ENCODE measurements around the gene ELMO1.

ELMO1 gene

DNA sequence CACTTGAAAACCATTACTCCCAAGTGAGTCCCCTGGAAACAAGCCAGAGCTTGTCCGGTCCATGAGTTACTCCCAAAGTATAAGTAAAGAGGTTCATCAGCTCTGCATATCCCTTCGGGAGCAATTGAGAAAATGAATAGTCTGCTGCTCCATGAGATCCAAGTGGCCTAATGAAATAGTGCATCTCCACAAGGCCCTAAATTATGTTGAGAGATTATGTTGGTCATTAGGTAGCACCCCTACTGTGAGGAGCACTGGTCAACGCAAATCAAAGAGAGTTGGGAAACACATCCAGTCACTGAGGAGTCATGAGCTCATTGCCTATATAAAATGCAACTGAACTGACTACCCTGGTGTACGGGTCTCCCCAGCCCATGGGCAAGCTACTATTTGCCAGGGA is 518.9 kb downstream of the ELMO1 start:
- Histone ChIP-seq H2AFZ (ENCODE audit: low read depth, low read length) (no peak overlapping the region), H3K9me3 (ENCODE audit: insufficient read depth, low read length, severe bottlenecking) (no peaks in the 10 kb centered on the region), H3K9ac (ENCODE audit: low read depth, low read length) (no peak overlapping the region), H3K27me3 (ENCODE audit: insufficient read depth, low read length, poor library complexity) (no peaks in the 10 kb centered on the region), H3K4me2 (ENCODE audit: insufficient read depth, low read length) (no peak overlapping the region), H3K27ac (ENCODE audit: low read length) (no peak overlapping the region), H3K79me2 (ENCODE audit: insufficient read depth, low read length) (no peaks in the 10 kb centered on the region), H3K4me1 (ENCODE audit: insufficient read depth, low read length) (peaks cover 5% of the 10 kb centered on the region), H3K4me3 (ENCODE audit: low read depth in 1 of 2, low read length in 2 of 2) (no peak overlapping the region), H4K20me1 (ENCODE audit: insufficient read depth, low read length) (no peaks in the 10 kb centered on the region), H3K36me3 (ENCODE audit: insufficient read depth, low read length) (no peaks in the 10 kb centered on the region)
- TF ChIP-seq, protein P1, sequence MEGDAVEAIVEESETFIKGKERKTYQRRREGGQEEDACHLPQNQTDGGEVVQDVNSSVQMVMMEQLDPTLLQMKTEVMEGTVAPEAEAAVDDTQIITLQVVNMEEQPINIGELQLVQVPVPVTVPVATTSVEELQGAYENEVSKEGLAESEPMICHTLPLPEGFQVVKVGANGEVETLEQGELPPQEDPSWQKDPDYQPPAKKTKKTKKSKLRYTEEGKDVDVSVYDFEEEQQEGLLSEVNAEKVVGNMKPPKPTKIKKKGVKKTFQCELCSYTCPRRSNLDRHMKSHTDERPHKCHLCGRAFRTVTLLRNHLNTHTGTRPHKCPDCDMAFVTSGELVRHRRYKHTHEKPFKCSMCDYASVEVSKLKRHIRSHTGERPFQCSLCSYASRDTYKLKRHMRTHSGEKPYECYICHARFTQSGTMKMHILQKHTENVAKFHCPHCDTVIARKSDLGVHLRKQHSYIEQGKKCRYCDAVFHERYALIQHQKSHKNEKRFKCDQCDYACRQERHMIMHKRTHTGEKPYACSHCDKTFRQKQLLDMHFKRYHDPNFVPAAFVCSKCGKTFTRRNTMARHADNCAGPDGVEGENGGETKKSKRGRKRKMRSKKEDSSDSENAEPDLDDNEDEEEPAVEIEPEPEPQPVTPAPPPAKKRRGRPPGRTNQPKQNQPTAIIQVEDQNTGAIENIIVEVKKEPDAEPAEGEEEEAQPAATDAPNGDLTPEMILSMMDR (IDR thresholded peaks at IDR 0.05; ENCODE audit: borderline replicate concordance, extremely low read depth, low read length, poor library complexity, severe bottlenecking): no peak
- TF ChIP-seq EZH2 (IDR thresholded peaks at IDR 0.05; ENCODE audit: borderline replicate concordance, low read depth, low read length, severe bottlenecking): no peak
- no peak for ATAC-seq (ENCODE audit: insufficient read depth, low read depth)
- no peak for DNase-seq

DNA sequence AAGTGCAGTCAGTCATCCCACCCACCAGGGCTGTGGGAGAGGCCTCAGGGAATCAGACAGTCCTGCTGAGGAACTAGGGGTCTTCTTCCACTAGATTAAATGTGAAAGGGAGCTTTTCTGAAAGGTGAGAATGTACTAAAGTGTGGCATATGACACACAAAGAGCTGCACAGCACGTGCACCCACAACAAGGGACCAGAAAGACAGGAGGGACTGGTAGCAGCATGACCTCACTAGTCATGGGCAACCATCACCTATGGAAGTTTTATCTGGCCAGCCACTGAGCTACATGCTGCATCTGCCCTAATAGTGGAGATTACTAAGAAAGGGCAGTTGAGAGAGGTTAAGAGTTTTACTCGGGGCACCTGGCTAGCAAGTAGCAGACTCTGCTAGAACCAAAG is 519.9 kb downstream of the ELMO1 start:
- Histone ChIP-seq H3K4me2 (ENCODE audit: insufficient read depth, low read length) (no peak overlapping the region), H3K4me1 (ENCODE audit: insufficient read depth, low read length) (no peaks in the 10 kb centered on the region), H3K4me3 (ENCODE audit: low read depth in 1 of 2, low read length in 2 of 2) (no peak overlapping the region), H4K20me1 (ENCODE audit: insufficient read depth, low read length) (no peaks in the 10 kb centered on the region), H3K27ac (ENCODE audit: low read length) (no peak overlapping the region), H3K79me2 (ENCODE audit: insufficient read depth, low read length) (no peaks in the 10 kb centered on the region), H3K9ac (ENCODE audit: low read depth, low read length) (no peak overlapping the region), H3K36me3 (ENCODE audit: insufficient read depth, low read length) (no peaks in the 10 kb centered on the region), H2AFZ (ENCODE audit: low read depth, low read length) (no peak overlapping the region), H3K9me3 (ENCODE audit: insufficient read depth, low read length, severe bottlenecking) (no peaks in the 10 kb centered on the region), H3K27me3 (ENCODE audit: insufficient read depth, low read length, poor library complexity) (no peaks in the 10 kb centered on the region)
- DNase-seq (no peak), ATAC-seq (ENCODE audit: insufficient read depth, low read depth) (no peak)
- TF ChIP-seq EZH2 (IDR thresholded peaks at IDR 0.05; ENCODE audit: borderline replicate concordance, low read depth, low read length, severe bottlenecking): no peak
- TF ChIP-seq, protein P1 (IDR thresholded peaks at IDR 0.05; ENCODE audit: borderline replicate concordance, extremely low read depth, low read length, poor library complexity, severe bottlenecking): no peak

DNA sequence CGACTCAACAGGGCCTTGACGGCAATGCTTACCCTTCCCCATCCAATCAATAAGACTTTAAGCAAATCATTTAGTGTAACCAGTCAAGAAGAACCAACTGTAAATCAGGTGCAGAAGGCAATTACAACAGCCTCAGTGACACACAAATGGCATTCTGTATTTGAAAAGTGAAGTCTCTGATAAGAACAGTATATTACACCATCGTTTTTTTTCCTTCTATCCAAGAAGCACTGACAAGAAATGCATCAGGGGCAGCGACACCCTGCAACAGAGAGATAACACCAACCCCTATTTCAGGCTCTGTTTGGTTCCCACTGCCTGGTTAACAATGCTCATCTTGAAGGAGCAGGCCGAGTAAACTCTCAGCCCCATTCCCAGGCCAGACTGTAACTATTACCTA is 520.4 kb downstream of the ELMO1 start:
- Histone ChIP-seq H4K20me1 (ENCODE audit: insufficient read depth, low read length) (no peaks in the 10 kb centered on the region), H3K9me3 (ENCODE audit: insufficient read depth, low read length, severe bottlenecking) (no peaks in the 10 kb centered on the region), H3K4me1 (ENCODE audit: insufficient read depth, low read length) (no peaks in the 10 kb centered on the region), H2AFZ (ENCODE audit: low read depth, low read length) (no peak overlapping the region), H3K79me2 (ENCODE audit: insufficient read depth, low read length) (no peaks in the 10 kb centered on the region), H3K27me3 (ENCODE audit: insufficient read depth, low read length, poor library complexity) (no peaks in the 10 kb centered on the region), H3K36me3 (ENCODE audit: insufficient read depth, low read length) (no peaks in the 10 kb centered on the region), H3K4me2 (ENCODE audit: insufficient read depth, low read length) (no peak overlapping the region), H3K4me3 (ENCODE audit: low read depth in 1 of 2, low read length in 2 of 2) (no peak overlapping the region), H3K9ac (ENCODE audit: low read depth, low read length) (no peak overlapping the region), H3K27ac (ENCODE audit: low read length) (no peak overlapping the region)
- no peak for ATAC-seq (ENCODE audit: insufficient read depth, low read depth)
- DNase-seq: no peak
- no peak for TF ChIP-seq EZH2 (IDR thresholded peaks at IDR 0.05; ENCODE audit: borderline replicate concordance, low read depth, low read length, severe bottlenecking)
- TF ChIP-seq, protein P1 (IDR thresholded peaks at IDR 0.05; ENCODE audit: borderline replicate concordance, extremely low read depth, low read length, poor library complexity, severe bottlenecking): no peak

DNA sequence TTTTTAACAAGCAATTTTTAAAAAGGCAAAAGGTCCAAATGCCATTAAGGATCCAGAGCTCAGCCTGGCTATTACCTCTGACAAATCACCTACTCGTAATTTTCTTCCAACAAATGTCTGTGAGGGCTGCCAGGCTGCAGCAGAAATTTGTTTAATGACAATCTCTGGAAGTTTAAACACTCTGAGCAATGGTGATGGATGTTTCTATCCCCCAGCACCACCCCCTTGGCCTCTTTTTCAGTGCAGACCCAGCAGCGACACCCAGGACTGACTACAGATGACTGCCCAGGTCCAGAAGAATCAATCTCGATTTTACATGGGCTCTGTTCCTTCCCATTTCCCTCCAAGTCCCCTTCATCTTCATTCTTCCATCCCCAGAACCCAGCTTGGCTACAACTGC is 523.0 kb downstream of the ELMO1 start:
- H3K9me3 ChIP-seq (ENCODE audit: insufficient read depth, low read length, severe bottlenecking): no peaks in the 10 kb centered on the region
- no peaks in the 10 kb centered on the region for H3K79me2 ChIP-seq (ENCODE audit: insufficient read depth, low read length)
- no peak overlapping the region for H3K9ac ChIP-seq (ENCODE audit: low read depth, low read length)
- H3K4me2 ChIP-seq (ENCODE audit: insufficient read depth, low read length): no peak overlapping the region
- DNase-seq: no peak
- H4K20me1 ChIP-seq (ENCODE audit: insufficient read depth, low read length): no peaks in the 10 kb centered on the region
- H3K27me3 ChIP-seq (ENCODE audit: insufficient read depth, low read length, poor library complexity): no peaks in the 10 kb centered on the region
- ATAC-seq (ENCODE audit: insufficient read depth, low read depth): no peak
- H3K4me1 ChIP-seq (ENCODE audit: insufficient read depth, low read length): no peaks in the 10 kb centered on the region
- H3K36me3 ChIP-seq (ENCODE audit: insufficient read depth, low read length): no peaks in the 10 kb centered on the region
- H3K27ac ChIP-seq (ENCODE audit: low read length): no peak overlapping the region
- TF ChIP-seq EZH2 (IDR thresholded peaks at IDR 0.05; ENCODE audit: borderline replicate concordance, low read depth, low read length, severe bottlenecking): no peak
- TF ChIP-seq, protein P1 (IDR thresholded peaks at IDR 0.05; ENCODE audit: borderline replicate concordance, extremely low read depth, low read length, poor library complexity, severe bottlenecking): no peak
- H2AFZ ChIP-seq (ENCODE audit: low read depth, low read length): no peak overlapping the region
- no peak overlapping the region for H3K4me3 ChIP-seq (ENCODE audit: low read depth in 1 of 2, low read length in 2 of 2)

Measured in DND-41 (cell line).